Measurements from ENCODE around the gene GAST.
A peak's percentile ranks its signal among the peaks of the same experiment; 100 is the strongest.
"Not testable (repeated sequence)": the region's sequence is repeated elsewhere in the genome, so short reads cannot be mapped to it uniquely, and the experiment has no call there.

Gene GAST

GRCh38 chr17:41678907-41679739 lies 33.0 kb upstream of the GAST start:
- ATAC-seq, result peak; percentile 96
- peak; percentile 41 to 83 for DNase-seq (ENCODE audit: low spot score in 2 of 2)
- Mint-ChIP-seq H3K9me3 (no peaks in the 10 kb centered on the region), H3K4me1 (peaks cover 38% of the 10 kb centered on the region), H3K36me3 (peaks cover 10% of the 10 kb centered on the region), H3K4me3 (peak overlapping the region; percentile 73), H3K27ac (peak overlapping the region; percentile 91)

GRCh38 chr17:41679740-41680425 lies 32.2 kb upstream of the GAST start:
- H3K4me1 Mint-ChIP-seq, result peaks cover 38% of the 10 kb centered on the region
- H3K9me3 Mint-ChIP-seq, result no peaks in the 10 kb centered on the region
- peak overlapping the region; percentile 91 for H3K27ac Mint-ChIP-seq
- H3K36me3 Mint-ChIP-seq, result peaks cover 10% of the 10 kb centered on the region
- peak overlapping the region; percentile 73 for H3K4me3 Mint-ChIP-seq
- no peak for DNase-seq (ENCODE audit: low spot score in 2 of 2)
- no peak for ATAC-seq

- DNase-seq (ENCODE audit: low spot score in 2 of 2), result no peak
- ATAC-seq, result no peak
Measured at GRCh38 chr17:41680426-41681040, 31.6 kb upstream of the GAST start.

GRCh38 chr17:41681776-41682175 lies 30.4 kb upstream of the GAST start:
- Mint-ChIP-seq H3K27ac (no peak overlapping the region), H3K9me3 (no peaks in the 10 kb centered on the region), H3K4me3 (no peak overlapping the region), H3K4me1 (peaks cover 33% of the 10 kb centered on the region), H3K36me3 (peaks cover 10% of the 10 kb centered on the region)
- no peak for ATAC-seq
- DNase-seq (ENCODE audit: low spot score in 2 of 2), result no peak

More at GRCh38 chr17:41680426-41681040, 31.6 kb upstream of the GAST start:
- Mint-ChIP-seq H3K27ac (peak overlapping the region; percentile 91), H3K36me3 (peaks cover 10% of the 10 kb centered on the region), H3K4me1 (peaks cover 38% of the 10 kb centered on the region), H3K4me3 (no peak overlapping the region), H3K9me3 (no peaks in the 10 kb centered on the region)

- Mint-ChIP-seq H3K9me3 (no peaks in the 10 kb centered on the region), H3K4me3 (no peak overlapping the region), H3K27ac (no peak overlapping the region), H3K36me3 (peaks cover 10% of the 10 kb centered on the region), H3K4me1 (peaks cover 28% of the 10 kb centered on the region)
- ATAC-seq, result no peak
- no peak for DNase-seq (ENCODE audit: low spot score in 2 of 2)
Measured at GRCh38 chr17:41682631-41683030, 29.5 kb upstream of the GAST start.

- Mint-ChIP-seq H3K4me3 (no peak overlapping the region), H3K27ac (no peak overlapping the region), H3K36me3 (peaks cover 14% of the 10 kb centered on the region), H3K9me3 (no peaks in the 10 kb centered on the region), H3K4me1 (peaks cover 28% of the 10 kb centered on the region)
- ATAC-seq (no peak), DNase-seq (ENCODE audit: low spot score in 2 of 2) (no peak)
Measured at GRCh38 chr17:41683441-41684007, 28.6 kb upstream of the GAST start.

GRCh38 chr17:41684035-41684434 lies 28.1 kb upstream of the GAST start:
- Mint-ChIP-seq H3K4me3 (no peak overlapping the region), H3K27ac (no peak overlapping the region)
- ATAC-seq, result no peak

GRCh38 chr17:41685753-41686152 lies 26.4 kb upstream of the GAST start:
- peaks cover 19% of the 10 kb centered on the region for H3K4me1 Mint-ChIP-seq
- H3K9me3 Mint-ChIP-seq; H3K4me3 Mint-ChIP-seq; DNase-seq (ENCODE audit: low spot score in 2 of 2); H3K27ac Mint-ChIP-seq; ATAC-seq: not testable (repeated sequence)
- H3K36me3 Mint-ChIP-seq, result peaks cover 27% of the 10 kb centered on the region

More at GRCh38 chr17:41684035-41684434, 28.1 kb upstream of the GAST start:
- H3K36me3 Mint-ChIP-seq, result peaks cover 14% of the 10 kb centered on the region
- H3K9me3 Mint-ChIP-seq, result no peaks in the 10 kb centered on the region
- peaks cover 26% of the 10 kb centered on the region for H3K4me1 Mint-ChIP-seq
- no peak for DNase-seq (ENCODE audit: low spot score in 2 of 2)

- ATAC-seq (no peak), DNase-seq (ENCODE audit: low spot score in 2 of 2) (no peak)
- H3K36me3 Mint-ChIP-seq, result peaks cover 33% of the 10 kb centered on the region
- H3K9me3 Mint-ChIP-seq, result no peaks in the 10 kb centered on the region
- H3K27ac Mint-ChIP-seq, result no peak overlapping the region
- H3K4me3 Mint-ChIP-seq, result no peak overlapping the region
- H3K4me1 Mint-ChIP-seq, result peaks cover 23% of the 10 kb centered on the region
Measured at GRCh38 chr17:41686281-41686680, 25.9 kb upstream of the GAST start.

GRCh38 chr17:41687828-41688640 lies 24.1 kb upstream of the GAST start:
- H3K4me3 Mint-ChIP-seq, result peak overlapping the region; percentile 92
- peak overlapping the region; percentile 100 for H3K27ac Mint-ChIP-seq
- peaks cover 39% of the 10 kb centered on the region for H3K4me1 Mint-ChIP-seq
- no peaks in the 10 kb centered on the region for H3K9me3 Mint-ChIP-seq
- ATAC-seq, result peak; percentile 17
- peak in 1 of 2 donors; percentile 74 for DNase-seq (ENCODE audit: low spot score in 2 of 2)
- peaks cover 50% of the 10 kb centered on the region for H3K36me3 Mint-ChIP-seq

GRCh38 chr17:41688641-41689496 lies 23.3 kb upstream of the GAST start, which contains the start of gene EIF1:
TSS of gene EIF1 (plus strand) at chr17:41688885. CDS start at chr17:41689039, 154 bp downstream.
- ATAC-seq (peak; percentile 83), DNase-seq (ENCODE audit: low spot score in 2 of 2) (peak; percentile 100)
- H3K36me3 Mint-ChIP-seq, result peaks cover 59% of the 10 kb centered on the region
- no peaks in the 10 kb centered on the region for H3K9me3 Mint-ChIP-seq
- H3K4me1 Mint-ChIP-seq, result peaks cover 39% of the 10 kb centered on the region
- peak within 1 kb of the TSS; percentile 100 for H3K27ac Mint-ChIP-seq
- H3K4me3 Mint-ChIP-seq, result peak within 1 kb of the TSS; percentile 92

GRCh38 chr17:41689497-41690299 lies 22.4 kb upstream of the GAST start:
- H3K27ac Mint-ChIP-seq, result peak overlapping the region; percentile 100
- DNase-seq (ENCODE audit: low spot score in 2 of 2), result peak; percentile 52 to 83
- peaks cover 67% of the 10 kb centered on the region for H3K36me3 Mint-ChIP-seq
- no peaks in the 10 kb centered on the region for H3K9me3 Mint-ChIP-seq
- peaks cover 39% of the 10 kb centered on the region for H3K4me1 Mint-ChIP-seq
- H3K4me3 Mint-ChIP-seq, result peak overlapping the region; percentile 92
- ATAC-seq, result no peak

GRCh38 chr17:41690497-41690896 lies 21.6 kb upstream of the GAST start:
- peak overlapping the region; percentile 100 for H3K27ac Mint-ChIP-seq
- no peak for ATAC-seq
- H3K9me3 Mint-ChIP-seq, result no peaks in the 10 kb centered on the region
- H3K4me3 Mint-ChIP-seq, result peak overlapping the region; percentile 92
- peaks cover 75% of the 10 kb centered on the region for H3K36me3 Mint-ChIP-seq
- DNase-seq (ENCODE audit: low spot score in 2 of 2), result no peak
- peaks cover 44% of the 10 kb centered on the region for H3K4me1 Mint-ChIP-seq
